ENCODE data around the gene RAPGEF1. TPM values are rescaled to one million over a fixed set of nuclear protein-coding genes. Genes with fewer than 3 reads are reported as not detected.
A peak's percentile ranks its signal among the peaks of the same experiment; 100 is the strongest.

Gene RAPGEF1
- total and polyA plus RNA-seq, 2 of the 13 experiments (the other 11 are each of a cell fraction or from before 2014, with no cell fraction given): 21.2 to 38.9 TPM

DNA sequence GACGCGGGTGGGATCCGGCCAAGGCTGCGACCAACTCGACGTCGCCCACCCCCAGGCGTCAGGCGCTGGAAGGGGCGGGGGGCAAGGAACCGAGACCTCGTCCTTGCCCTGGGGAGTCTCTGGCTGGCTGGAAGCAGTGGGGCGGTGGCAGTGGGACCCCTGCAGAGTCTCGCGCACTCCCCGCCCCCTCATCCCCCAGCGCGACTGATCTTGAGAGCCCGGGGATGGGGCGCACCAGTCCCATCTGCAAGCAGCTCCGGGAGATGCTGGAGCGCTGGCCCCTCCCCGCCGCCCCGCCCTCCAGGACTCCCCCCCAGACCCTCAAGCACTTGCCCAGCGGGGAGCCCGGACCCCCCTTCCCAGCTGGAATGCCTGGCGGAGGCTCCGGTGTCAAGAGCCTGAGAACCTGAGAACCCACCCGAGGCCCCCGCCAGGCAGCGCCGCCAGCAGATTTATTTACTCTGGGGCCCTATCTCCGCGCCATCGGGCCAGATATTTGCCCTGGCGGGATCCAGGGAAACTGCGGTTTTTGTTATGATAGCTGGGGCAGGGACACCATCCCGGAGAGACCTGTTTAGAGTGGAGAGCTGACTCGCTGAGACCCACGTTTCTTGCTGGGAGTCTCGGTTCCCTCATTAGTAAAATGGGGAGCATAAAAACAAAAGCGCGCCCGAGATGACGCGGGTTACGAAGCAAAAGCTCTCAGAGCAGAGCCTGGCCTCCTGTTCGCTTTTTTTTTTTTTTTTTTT, 193.4 kb downstream of the RAPGEF1 start (continued):
- TF ChIP-seq, protein P1, sequence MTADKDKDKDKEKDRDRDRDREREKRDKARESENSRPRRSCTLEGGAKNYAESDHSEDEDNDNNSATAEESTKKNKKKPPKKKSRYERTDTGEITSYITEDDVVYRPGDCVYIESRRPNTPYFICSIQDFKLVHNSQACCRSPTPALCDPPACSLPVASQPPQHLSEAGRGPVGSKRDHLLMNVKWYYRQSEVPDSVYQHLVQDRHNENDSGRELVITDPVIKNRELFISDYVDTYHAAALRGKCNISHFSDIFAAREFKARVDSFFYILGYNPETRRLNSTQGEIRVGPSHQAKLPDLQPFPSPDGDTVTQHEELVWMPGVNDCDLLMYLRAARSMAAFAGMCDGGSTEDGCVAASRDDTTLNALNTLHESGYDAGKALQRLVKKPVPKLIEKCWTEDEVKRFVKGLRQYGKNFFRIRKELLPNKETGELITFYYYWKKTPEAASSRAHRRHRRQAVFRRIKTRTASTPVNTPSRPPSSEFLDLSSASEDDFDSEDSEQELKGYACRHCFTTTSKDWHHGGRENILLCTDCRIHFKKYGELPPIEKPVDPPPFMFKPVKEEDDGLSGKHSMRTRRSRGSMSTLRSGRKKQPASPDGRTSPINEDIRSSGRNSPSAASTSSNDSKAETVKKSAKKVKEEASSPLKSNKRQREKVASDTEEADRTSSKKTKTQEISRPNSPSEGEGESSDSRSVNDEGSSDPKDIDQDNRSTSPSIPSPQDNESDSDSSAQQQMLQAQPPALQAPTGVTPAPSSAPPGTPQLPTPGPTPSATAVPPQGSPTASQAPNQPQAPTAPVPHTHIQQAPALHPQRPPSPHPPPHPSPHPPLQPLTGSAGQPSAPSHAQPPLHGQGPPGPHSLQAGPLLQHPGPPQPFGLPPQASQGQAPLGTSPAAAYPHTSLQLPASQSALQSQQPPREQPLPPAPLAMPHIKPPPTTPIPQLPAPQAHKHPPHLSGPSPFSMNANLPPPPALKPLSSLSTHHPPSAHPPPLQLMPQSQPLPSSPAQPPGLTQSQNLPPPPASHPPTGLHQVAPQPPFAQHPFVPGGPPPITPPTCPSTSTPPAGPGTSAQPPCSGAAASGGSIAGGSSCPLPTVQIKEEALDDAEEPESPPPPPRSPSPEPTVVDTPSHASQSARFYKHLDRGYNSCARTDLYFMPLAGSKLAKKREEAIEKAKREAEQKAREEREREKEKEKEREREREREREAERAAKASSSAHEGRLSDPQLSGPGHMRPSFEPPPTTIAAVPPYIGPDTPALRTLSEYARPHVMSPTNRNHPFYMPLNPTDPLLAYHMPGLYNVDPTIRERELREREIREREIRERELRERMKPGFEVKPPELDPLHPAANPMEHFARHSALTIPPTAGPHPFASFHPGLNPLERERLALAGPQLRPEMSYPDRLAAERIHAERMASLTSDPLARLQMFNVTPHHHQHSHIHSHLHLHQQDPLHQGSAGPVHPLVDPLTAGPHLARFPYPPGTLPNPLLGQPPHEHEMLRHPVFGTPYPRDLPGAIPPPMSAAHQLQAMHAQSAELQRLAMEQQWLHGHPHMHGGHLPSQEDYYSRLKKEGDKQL (CRISPR knock-in tag; IDR thresholded peaks at IDR 0.05; ENCODE audit: low read depth): peak; percentile 81; the same call in 1 of the 2 replicates
- no peak for TF ChIP-seq ZNF24 (IDR thresholded peaks at IDR 0.05)
- no peak for TF ChIP-seq HOXA7 (CRISPR knock-in tag; IDR thresholded peaks at IDR 0.05)
- TF ChIP-seq SOX6 (IDR thresholded peaks at IDR 0.05): no peak
- TF ChIP-seq SOX6 (CRISPR knock-in tag; IDR thresholded peaks at IDR 0.05): peak; percentile 39; the same call in 1 of the 2 replicates

DNA sequence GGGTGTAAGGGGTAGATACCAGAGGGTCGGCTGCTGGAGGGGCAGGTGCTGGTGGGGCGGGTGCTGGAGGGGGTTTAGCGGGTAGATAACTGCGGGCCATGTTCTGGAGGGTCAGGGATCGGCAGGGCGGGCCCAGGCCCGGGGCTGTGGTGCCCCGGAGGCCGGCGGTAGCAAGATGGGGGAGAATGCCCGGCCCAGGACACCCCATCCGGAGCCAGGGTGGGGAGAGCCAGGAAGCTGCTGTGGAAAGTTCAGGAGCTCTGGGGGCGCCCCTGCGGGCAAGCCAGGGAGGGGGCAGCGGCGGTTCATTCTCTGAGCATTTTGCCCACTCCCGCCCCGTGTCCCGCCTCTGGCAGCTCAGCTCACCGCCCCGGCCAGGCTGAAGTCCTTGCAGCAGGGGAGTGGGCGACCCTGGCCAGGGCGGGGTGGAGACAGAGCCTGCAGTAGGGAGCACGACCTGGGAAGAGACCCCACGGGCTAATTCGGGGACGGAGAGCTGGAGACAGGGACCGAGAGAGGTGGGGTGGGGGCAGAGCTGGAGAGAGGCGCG, 194.0 kb downstream of the RAPGEF1 start:
- intact Hi-C loops (cut with micrococcal nuclease; ENCODE audit: unreplicated experiment): no loop called here
- DNase-seq (ENCODE audit: low spot score) (no peak), ATAC-seq (peak; percentile 45), FAIRE-seq (no peak)
- Histone ChIP-seq H3K4me1 (ENCODE audit: insufficient read depth, low read length) (peaks cover 25% of the 10 kb centered on the region), H4K20me1 (ENCODE audit: insufficient read depth, low read length) (peaks cover 11% of the 10 kb centered on the region; the same call in 1 of the 2 replicates), H3K9ac (ENCODE audit: insufficient read depth, low read depth, low read length) (no peak overlapping the region), H2AFZ (ENCODE audit: low read length) (no peak overlapping the region), H3K79me2 (ENCODE audit: insufficient read depth, low read length) (no peaks in the 10 kb centered on the region), H3K4me2 (ENCODE audit: low read depth, low read length) (peak overlapping the region; percentile 84), H3K36me3 (replicated peaks in 1 of 2; ENCODE audit: control insufficient read depth in 1 of 2, insufficient read depth in 2 of 2, low read length in 2 of 2) (no peaks in the 10 kb centered on the region), H3K27ac (ENCODE audit: extremely low read length, insufficient read depth, low read length) (no peak overlapping the region), H3K9me3 (ENCODE audit: low read length) (peaks cover 22% of the 10 kb centered on the region), H3K4me3 (replicated peaks in 1 of 3; ENCODE audit: insufficient read depth in 1 of 3, low read depth in 2 of 3, low read length in 3 of 3) (peak overlapping the region; percentile 16 to 70 (median 19); a peak in 3 of 6 replicates), H3K27me3 (ENCODE audit: control insufficient read depth in 1 of 2, insufficient read depth in 2 of 2, low read length in 2 of 2) (peaks cover 10 to 63% of the 10 kb centered on the region in 2 experiments; a peak in 4 of 5 replicates)
- in situ Hi-C loops (cut with HindIII; ENCODE audit: extremely low pct_ligation_motif_present, low pct_unique_long_range_greater_than_20kb): no loop called here
- POLR2A ChIA-PET: interaction anchor here (0.6 to 1.7 kb wide), 5 partner anchors 9 to 172 kb away, joined by 3 to 6 read pairs (median 3); partner anchors contain the start of gene UCK1
- CTCF ChIA-PET (ENCODE audit: low intra/inter-chr PET ratio, low total read pairs): interaction anchor here (0.7 kb wide), 1 partner anchor 59 kb away, joined by 3 read pairs; no protein-coding TSS in a partner anchor
- WGBS (ENCODE audit: low lambda C conversion rate): 9% methylated on average over 11 of the region's 30 CpGs
- BruUV-seq (replicated peaks): no TSS peak
- TF ChIP-seq SMC3 (IDR thresholded peaks at IDR 0.05; ENCODE audit: low read length): no peak
- peak; percentile 76; the same call in 1 of the 2 replicates for TF ChIP-seq ZNF446 (CRISPR knock-in tag; IDR thresholded peaks at IDR 0.05)
- 0 out of 2 replicates have a peak, but pooled peaks have one; percentile 9 for TF ChIP-seq ZNF703 (CRISPR knock-in tag; IDR thresholded peaks at IDR 0.05; ENCODE audit: borderline replicate concordance)
- no peak for TF ChIP-seq BHLHE40 (IDR thresholded peaks at IDR 0.05; ENCODE audit: low read length)
- TF ChIP-seq ZNF709 (CRISPR knock-in tag; IDR thresholded peaks at IDR 0.05): 0 out of 2 replicates have a peak, but pooled peaks have one; percentile 5
- peak; percentile 40; the same call in 1 of the 2 replicates for TF ChIP-seq ZNF563 (CRISPR knock-in tag; IDR thresholded peaks at IDR 0.05)
- no peak for TF ChIP-seq POLR2AphosphoS2 (IDR thresholded peaks at IDR 0.05; ENCODE audit: low read depth, low read length)
- TF ChIP-seq EZH2 (conservative IDR thresholded peaks at IDR 0.05; ENCODE audit: low read depth, low read length): peak; percentile 87
- TF ChIP-seq MXI1 (IDR thresholded peaks at IDR 0.05; ENCODE audit: borderline replicate concordance, low read depth, low read length): no peak
- 0 out of 2 replicates have a peak, but pooled peaks have one; percentile 0 for TF ChIP-seq ZBTB7B (CRISPR knock-in tag; IDR thresholded peaks at IDR 0.05)
- peak; percentile 6; the same call in 1 of the 2 replicates for TF ChIP-seq ZNF543 (CRISPR knock-in tag; IDR thresholded peaks at IDR 0.05)
- TF ChIP-seq ATAD3A (CRISPR knock-in tag; IDR thresholded peaks at IDR 0.05): no peak
- 0 out of 2 replicates have a peak, but pooled peaks have one; percentile 12 for TF ChIP-seq ZNF430 (CRISPR knock-in tag; IDR thresholded peaks at IDR 0.05)
